ENCODE results near the gene DCTN2.

The DCTN2 gene

GRCh38 chr12:57583008-57583831 lies 36.2 kb upstream of the DCTN2 start:
- Histone ChIP-seq H3K27me3 (ENCODE audit: control insufficient read depth in 3 of 3, insufficient read depth in 3 of 3, low read depth in 1 of 3, low read length in 3 of 3) (no peaks in the 10 kb centered on the region), H2AFZ (ENCODE audit: low read length) (no peak overlapping the region), H3K79me1 (ENCODE audit: low read depth, low read length) (no peaks in the 10 kb centered on the region), H3K36me3 (replicated peaks in 1 of 2; ENCODE audit: control insufficient read depth in 2 of 2, insufficient read depth in 2 of 2, low read length in 2 of 2) (peaks cover 15 to 16% of the 10 kb centered on the region in 2 donors), H3K23ac (ENCODE audit: low read depth, low read length, poor library complexity) (no peak overlapping the region), H3K4me1 (ENCODE audit: control insufficient read depth in 2 of 2, insufficient read depth in 1 of 2, low read depth in 1 of 2, low read length in 2 of 2) (no peaks in the 10 kb centered on the region), H2BK120ac (ENCODE audit: low read depth, low read length) (no peak overlapping the region), H3K14ac (ENCODE audit: low read length) (no peak overlapping the region), H3K27ac (replicated peaks; ENCODE audit: low read length) (no peak overlapping the region), H3K4me3 (ENCODE audit: low read length in 2 of 2) (no peak overlapping the region), H3K4ac (ENCODE audit: low read length) (no peak overlapping the region), H4K8ac (ENCODE audit: low read depth, low read length) (no peak overlapping the region), H3K4me2 (ENCODE audit: insufficient read depth, low read length, poor library complexity, severe bottlenecking) (no peak overlapping the region), H2BK5ac (ENCODE audit: low read length) (no peak overlapping the region), H4K91ac (ENCODE audit: low read depth, low read length, poor library complexity) (no peak overlapping the region), H2BK15ac (ENCODE audit: low read length) (no peak overlapping the region), H3K9me3 (replicated peaks in 1 of 2; ENCODE audit: control insufficient read depth in 2 of 2, insufficient read depth in 1 of 2, low read depth in 1 of 2, low read length in 2 of 2) (no peaks in the 10 kb centered on the region), H3K18ac (ENCODE audit: low read length) (no peak overlapping the region), H2AK5ac (ENCODE audit: low read depth, low read length) (no peak overlapping the region), H3K9ac (ENCODE audit: low read depth, low read length, poor library complexity) (no peak overlapping the region), H2BK12ac (ENCODE audit: low read length) (no peak overlapping the region)
- peak; percentile 74 for DNase-seq (ENCODE audit: low spot score)
- no CpG with 5 or more reads among the region's 13 CpGs for WGBS, 2 donors (ENCODE audit: extremely low coverage in 2 of 2, insufficient read length in 2 of 2, insufficient replicate concordance in 1 of 2)

GRCh38 chr12:57582440-57582839 lies 35.4 kb upstream of the DCTN2 start:
- peaks cover 16 to 23% of the 10 kb centered on the region in 2 donors for H3K36me3 ChIP-seq (replicated peaks in 1 of 2; ENCODE audit: control insufficient read depth in 2 of 2, insufficient read depth in 2 of 2, low read length in 2 of 2)
- H3K9ac ChIP-seq (ENCODE audit: low read depth, low read length, poor library complexity) = no peak overlapping the region
- H3K79me1 ChIP-seq (ENCODE audit: low read depth, low read length) = no peaks in the 10 kb centered on the region
- H3K4me1 ChIP-seq (ENCODE audit: control insufficient read depth in 2 of 2, insufficient read depth in 1 of 2, low read depth in 1 of 2, low read length in 2 of 2) = no peaks in the 10 kb centered on the region
- H2AK5ac ChIP-seq (ENCODE audit: low read depth, low read length) = no peak overlapping the region
- no CpG with 5 or more reads among the region's 1 CpG for WGBS, 2 donors (ENCODE audit: extremely low coverage in 2 of 2, insufficient read length in 2 of 2, insufficient replicate concordance in 1 of 2)
- H2AFZ ChIP-seq (ENCODE audit: low read length) = no peak overlapping the region
- no peak overlapping the region for H2BK5ac ChIP-seq (ENCODE audit: low read length)
- H2BK12ac ChIP-seq (ENCODE audit: low read length) = no peak overlapping the region
- H3K27me3 ChIP-seq (ENCODE audit: control insufficient read depth in 3 of 3, insufficient read depth in 3 of 3, low read depth in 1 of 3, low read length in 3 of 3) = no peaks in the 10 kb centered on the region
- H2BK120ac ChIP-seq (ENCODE audit: low read depth, low read length) = no peak overlapping the region
- H2BK15ac ChIP-seq (ENCODE audit: low read length) = no peak overlapping the region
- no peak overlapping the region for H3K27ac ChIP-seq (replicated peaks; ENCODE audit: low read length)
- no peak overlapping the region for H3K23ac ChIP-seq (ENCODE audit: low read depth, low read length, poor library complexity)
- H4K91ac ChIP-seq (ENCODE audit: low read depth, low read length, poor library complexity) = no peak overlapping the region
- H3K4me3 ChIP-seq (ENCODE audit: low read length in 2 of 2) = no peak overlapping the region
- no peak overlapping the region for H3K18ac ChIP-seq (ENCODE audit: low read length)
- no peak overlapping the region for H3K4ac ChIP-seq (ENCODE audit: low read length)
- H3K4me2 ChIP-seq (ENCODE audit: insufficient read depth, low read length, poor library complexity, severe bottlenecking) = no peak overlapping the region
- no peaks in the 10 kb centered on the region for H3K9me3 ChIP-seq (replicated peaks in 1 of 2; ENCODE audit: control insufficient read depth in 2 of 2, insufficient read depth in 1 of 2, low read depth in 1 of 2, low read length in 2 of 2)
- H4K8ac ChIP-seq (ENCODE audit: low read depth, low read length) = no peak overlapping the region
- DNase-seq (ENCODE audit: low spot score) = no peak
- no peak overlapping the region for H3K14ac ChIP-seq (ENCODE audit: low read length)

GRCh38 chr12:57581802-57582201 lies 34.8 kb upstream of the DCTN2 start:
- no peak overlapping the region for H4K8ac ChIP-seq (ENCODE audit: low read depth, low read length)
- WGBS, 2 donors (ENCODE audit: extremely low coverage in 2 of 2, insufficient read length in 2 of 2, insufficient replicate concordance in 1 of 2) = no CpG with 5 or more reads among the region's 1 CpG
- H3K4me2 ChIP-seq (ENCODE audit: insufficient read depth, low read length, poor library complexity, severe bottlenecking) = no peak overlapping the region
- no peak overlapping the region for H3K4me3 ChIP-seq (ENCODE audit: low read length in 2 of 2)
- H2AK5ac ChIP-seq (ENCODE audit: low read depth, low read length) = no peak overlapping the region
- H3K27ac ChIP-seq (replicated peaks; ENCODE audit: low read length) = no peak overlapping the region
- peaks cover 16 to 25% of the 10 kb centered on the region in 2 donors for H3K36me3 ChIP-seq (replicated peaks in 1 of 2; ENCODE audit: control insufficient read depth in 2 of 2, insufficient read depth in 2 of 2, low read length in 2 of 2)
- no peak overlapping the region for H4K91ac ChIP-seq (ENCODE audit: low read depth, low read length, poor library complexity)
- no peaks in the 10 kb centered on the region for H3K4me1 ChIP-seq (ENCODE audit: control insufficient read depth in 2 of 2, insufficient read depth in 1 of 2, low read depth in 1 of 2, low read length in 2 of 2)
- H3K9me3 ChIP-seq (replicated peaks in 1 of 2; ENCODE audit: control insufficient read depth in 2 of 2, insufficient read depth in 1 of 2, low read depth in 1 of 2, low read length in 2 of 2) = no peaks in the 10 kb centered on the region
- H3K9ac ChIP-seq (ENCODE audit: low read depth, low read length, poor library complexity) = no peak overlapping the region
- H2BK15ac ChIP-seq (ENCODE audit: low read length) = no peak overlapping the region
- H2BK12ac ChIP-seq (ENCODE audit: low read length) = no peak overlapping the region
- no peak overlapping the region for H3K18ac ChIP-seq (ENCODE audit: low read length)
- no peak for DNase-seq (ENCODE audit: low spot score)
- H3K14ac ChIP-seq (ENCODE audit: low read length) = no peak overlapping the region
- H2BK120ac ChIP-seq (ENCODE audit: low read depth, low read length) = no peak overlapping the region
- no peak overlapping the region for H2BK5ac ChIP-seq (ENCODE audit: low read length)
- no peak overlapping the region for H2AFZ ChIP-seq (ENCODE audit: low read length)
- no peak overlapping the region for H3K4ac ChIP-seq (ENCODE audit: low read length)
- H3K23ac ChIP-seq (ENCODE audit: low read depth, low read length, poor library complexity) = no peak overlapping the region
- H3K27me3 ChIP-seq (ENCODE audit: control insufficient read depth in 3 of 3, insufficient read depth in 3 of 3, low read depth in 1 of 3, low read length in 3 of 3) = no peaks in the 10 kb centered on the region
- H3K79me1 ChIP-seq (ENCODE audit: low read depth, low read length) = no peaks in the 10 kb centered on the region

GRCh38 chr12:57580466-57580795 lies 33.4 kb upstream of the DCTN2 start:
- Histone ChIP-seq H3K4me1 (ENCODE audit: control insufficient read depth in 2 of 2, insufficient read depth in 1 of 2, low read depth in 1 of 2, low read length in 2 of 2) (no peaks in the 10 kb centered on the region), H2BK120ac (ENCODE audit: low read depth, low read length) (no peak overlapping the region), H3K79me1 (ENCODE audit: low read depth, low read length) (no peaks in the 10 kb centered on the region), H3K18ac (ENCODE audit: low read length) (no peak overlapping the region), H4K91ac (ENCODE audit: low read depth, low read length, poor library complexity) (no peak overlapping the region), H3K9me3 (replicated peaks in 1 of 2; ENCODE audit: control insufficient read depth in 2 of 2, insufficient read depth in 1 of 2, low read depth in 1 of 2, low read length in 2 of 2) (no peaks in the 10 kb centered on the region), H3K9ac (ENCODE audit: low read depth, low read length, poor library complexity) (no peak overlapping the region), H2BK5ac (ENCODE audit: low read length) (no peak overlapping the region), H3K14ac (ENCODE audit: low read length) (no peak overlapping the region), H2AFZ (ENCODE audit: low read length) (no peak overlapping the region), H2BK12ac (ENCODE audit: low read length) (no peak overlapping the region), H3K36me3 (replicated peaks in 1 of 2; ENCODE audit: control insufficient read depth in 2 of 2, insufficient read depth in 2 of 2, low read length in 2 of 2) (peaks cover 22 to 38% of the 10 kb centered on the region in 2 donors), H3K23ac (ENCODE audit: low read depth, low read length, poor library complexity) (peak overlapping the region; percentile 56), H4K8ac (ENCODE audit: low read depth, low read length) (no peak overlapping the region), H2BK15ac (ENCODE audit: low read length) (no peak overlapping the region), H3K27ac (replicated peaks; ENCODE audit: low read length) (no peak overlapping the region), H3K4me3 (ENCODE audit: low read length in 2 of 2) (no peak overlapping the region), H3K27me3 (ENCODE audit: control insufficient read depth in 3 of 3, insufficient read depth in 3 of 3, low read depth in 1 of 3, low read length in 3 of 3) (no peaks in the 10 kb centered on the region), H2AK5ac (ENCODE audit: low read depth, low read length) (no peak overlapping the region), H3K4me2 (ENCODE audit: insufficient read depth, low read length, poor library complexity, severe bottlenecking) (no peak overlapping the region), H3K4ac (ENCODE audit: low read length) (no peak overlapping the region)
- DNase-seq (ENCODE audit: low spot score) = no peak
- WGBS, 2 donors (ENCODE audit: extremely low coverage in 2 of 2, insufficient read length in 2 of 2, insufficient replicate concordance in 1 of 2) = no CpG with 5 or more reads among the region's 4 CpGs

All from neuronal stem cell (in vitro differentiated cells).